Upper lobe of right lung (tissue), 1 donor: ENCODE data around the gene ANKMY1. TPM values are rescaled to one million over a fixed set of nuclear protein-coding genes. Genes with fewer than 3 reads are reported as not detected.
A peak's percentile ranks its signal among the peaks of the same experiment; 100 is the strongest.
"Not testable (repeated sequence)": the region's sequence is repeated elsewhere in the genome, so short reads cannot be mapped to it uniquely, and the experiment has no call there.

Experiments
- ATAC-seq: fragments of 200-7000 bp; cut with Tn5 transposase; one replicate; pipeline ENCODE4 v1.9.1; 2020; ENCODE audit warnings: mild to moderate bottlenecking, moderate library complexity
- DNase-seq: peaks from one replicate; pipeline ENCODE4 v3.0.0-alpha.2; 2020
- H3K27ac ChIP-seq: fragments of 200-600 bp; one replicate; pipeline ENCODE4 v1.8.0; 2022
- H3K27me3 ChIP-seq: fragments of 200-600 bp; one replicate; pipeline ENCODE4 v1.8.0; 2022; ENCODE audit warnings: mild to moderate bottlenecking
- H3K36me3 ChIP-seq: fragments of 200-600 bp; one replicate; pipeline ENCODE4 v1.8.0; 2022
- H3K4me1 ChIP-seq: fragments of 200-600 bp; one replicate; pipeline ENCODE4 v1.8.0; 2022
- H3K4me3 ChIP-seq: fragments of 200-600 bp; one replicate; pipeline ENCODE4 v1.8.0; 2022; ENCODE audit warnings: mild to moderate bottlenecking
- H3K9me3 ChIP-seq: fragments of 200-600 bp; one replicate; pipeline ENCODE4 v1.8.0; 2022
- intact Hi-C: fragments of 100-400 bp; cut with DNase I; formaldehyde crosslinking; loops from one replicate; pipeline ENCODE4 v1.11.0; 2022
- total RNA-seq: library from RNA; stranded (reverse); fragmentation: NEBNext Ultra II Directional; extraction: Animal tissue kit (Norgen Biotek cat#: 25700); gene quantifications from one replicate; pipeline ENCODE4 v1.2.1, GENCODE V29; 2021
- TF ChIP-seq, protein P1 (sequence below): fragments of 200-600 bp; IDR thresholded peaks from one replicate; pipeline ENCODE4 v1.8.0; 2022; ENCODE audit warnings: antibody characterized with exemption
- donor health status: DM: no; HTN: yes; CAD: no; lungs with severe emphysema.

ANKMY1 gene
- total RNA-seq, 1 donor from 2014 or later = 19.3 TPM

DNA sequence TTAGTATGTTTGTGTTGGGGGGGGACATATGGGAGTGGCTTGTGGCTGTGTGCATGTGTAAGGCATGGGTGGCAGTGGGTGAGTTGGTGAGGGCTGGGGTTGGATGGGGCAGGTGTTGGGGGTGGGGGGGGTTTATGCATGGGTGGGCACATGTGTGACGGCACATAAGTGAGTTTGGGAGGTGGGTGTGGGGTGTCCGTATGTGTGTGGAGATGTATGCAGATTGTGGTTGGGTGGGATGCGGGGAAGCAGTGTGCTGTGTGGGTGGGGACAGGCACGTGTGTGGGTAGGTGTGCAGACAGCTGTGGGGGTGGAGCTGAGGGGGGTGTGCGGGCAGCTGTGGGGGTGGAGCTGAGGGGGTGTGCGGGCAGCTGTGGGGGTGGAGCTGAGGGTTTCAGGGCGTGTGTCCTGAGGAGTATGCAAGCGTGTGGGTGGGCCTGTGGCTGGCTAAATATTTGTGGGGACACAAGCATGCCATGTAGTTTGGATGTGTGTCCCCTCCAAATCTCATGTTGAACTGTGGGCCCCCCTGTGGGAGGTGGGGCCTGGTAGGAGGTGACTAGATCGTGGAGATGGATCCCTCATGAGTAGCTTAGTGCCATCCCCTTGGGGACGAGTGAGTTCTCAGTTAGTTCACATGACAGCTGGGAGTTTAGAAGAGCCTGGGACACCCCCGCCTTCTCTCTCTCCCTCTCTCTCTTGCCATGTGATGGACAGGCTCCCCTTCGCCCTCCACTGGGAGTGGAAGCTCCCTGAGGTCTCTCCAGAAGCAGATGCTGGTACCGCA is 59.4 kb downstream of the ANKMY1 start:
- H3K27ac ChIP-seq = no peak overlapping the region
- DNase-seq (peak; percentile 41), ATAC-seq (no peak)
- H3K4me3 ChIP-seq = no peak overlapping the region
- H3K9me3 ChIP-seq = no peaks in the 10 kb centered on the region
- H3K4me1 ChIP-seq = no peaks in the 10 kb centered on the region
- H3K27me3 ChIP-seq = no peaks in the 10 kb centered on the region
- peaks cover 13% of the 10 kb centered on the region for H3K36me3 ChIP-seq
- TF ChIP-seq, protein P1, sequence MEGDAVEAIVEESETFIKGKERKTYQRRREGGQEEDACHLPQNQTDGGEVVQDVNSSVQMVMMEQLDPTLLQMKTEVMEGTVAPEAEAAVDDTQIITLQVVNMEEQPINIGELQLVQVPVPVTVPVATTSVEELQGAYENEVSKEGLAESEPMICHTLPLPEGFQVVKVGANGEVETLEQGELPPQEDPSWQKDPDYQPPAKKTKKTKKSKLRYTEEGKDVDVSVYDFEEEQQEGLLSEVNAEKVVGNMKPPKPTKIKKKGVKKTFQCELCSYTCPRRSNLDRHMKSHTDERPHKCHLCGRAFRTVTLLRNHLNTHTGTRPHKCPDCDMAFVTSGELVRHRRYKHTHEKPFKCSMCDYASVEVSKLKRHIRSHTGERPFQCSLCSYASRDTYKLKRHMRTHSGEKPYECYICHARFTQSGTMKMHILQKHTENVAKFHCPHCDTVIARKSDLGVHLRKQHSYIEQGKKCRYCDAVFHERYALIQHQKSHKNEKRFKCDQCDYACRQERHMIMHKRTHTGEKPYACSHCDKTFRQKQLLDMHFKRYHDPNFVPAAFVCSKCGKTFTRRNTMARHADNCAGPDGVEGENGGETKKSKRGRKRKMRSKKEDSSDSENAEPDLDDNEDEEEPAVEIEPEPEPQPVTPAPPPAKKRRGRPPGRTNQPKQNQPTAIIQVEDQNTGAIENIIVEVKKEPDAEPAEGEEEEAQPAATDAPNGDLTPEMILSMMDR = no peak
- intact Hi-C loops = no loop called here

- ATAC-seq, intact Hi-C loops, H3K9me3 ChIP-seq, H3K4me3 ChIP-seq, H3K4me1 ChIP-seq, DNase-seq, H3K27ac ChIP-seq, H3K27me3 ChIP-seq: not testable (repeated sequence)
- peaks cover 13% of the 10 kb centered on the region for H3K36me3 ChIP-seq
Observed at GRCh38 chr2:240497082-240497481, 60.7 kb downstream of the ANKMY1 start.

DNA sequence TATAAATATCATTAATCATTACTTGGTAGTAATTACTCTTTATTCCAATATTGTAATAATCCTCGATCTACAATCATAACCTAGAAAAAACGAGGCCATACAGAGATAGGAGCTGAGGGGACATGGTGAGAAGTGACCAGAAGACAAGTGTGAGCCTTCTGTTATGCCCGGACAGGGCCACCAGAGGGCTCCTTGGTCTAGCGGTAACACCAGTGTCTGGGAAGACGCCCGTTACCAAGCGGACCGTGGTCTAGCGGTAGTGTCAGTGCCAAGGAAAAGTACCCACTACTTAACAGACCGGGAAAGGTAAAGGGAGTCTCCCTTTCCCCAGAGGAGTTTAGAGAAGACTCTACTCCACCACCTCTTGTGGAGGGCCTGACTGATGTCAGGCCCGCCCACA is 62.8 kb downstream of the ANKMY1 start:
- H3K36me3 ChIP-seq, H3K27ac ChIP-seq, H3K4me3 ChIP-seq, H3K27me3 ChIP-seq, H3K4me1 ChIP-seq, intact Hi-C loops, H3K9me3 ChIP-seq, ATAC-seq: not testable (repeated sequence)
- DNase-seq = peak; percentile 40
- TF ChIP-seq, protein P1 = peak; percentile 22

- H3K36me3 ChIP-seq = peaks cover 4% of the 10 kb centered on the region
- peak; percentile 17 for ATAC-seq
- peaks cover 5% of the 10 kb centered on the region for H3K9me3 ChIP-seq
- no peak overlapping the region for H3K4me3 ChIP-seq
- H3K4me1 ChIP-seq = no peaks in the 10 kb centered on the region
- DNase-seq = no peak
- no peaks in the 10 kb centered on the region for H3K27me3 ChIP-seq
- intact Hi-C loops = no loop called here
- no peak overlapping the region for H3K27ac ChIP-seq
- TF ChIP-seq, protein P1 = no peak
Observed at GRCh38 chr2:240494194-240494793, 63.5 kb downstream of the ANKMY1 start.

DNA sequence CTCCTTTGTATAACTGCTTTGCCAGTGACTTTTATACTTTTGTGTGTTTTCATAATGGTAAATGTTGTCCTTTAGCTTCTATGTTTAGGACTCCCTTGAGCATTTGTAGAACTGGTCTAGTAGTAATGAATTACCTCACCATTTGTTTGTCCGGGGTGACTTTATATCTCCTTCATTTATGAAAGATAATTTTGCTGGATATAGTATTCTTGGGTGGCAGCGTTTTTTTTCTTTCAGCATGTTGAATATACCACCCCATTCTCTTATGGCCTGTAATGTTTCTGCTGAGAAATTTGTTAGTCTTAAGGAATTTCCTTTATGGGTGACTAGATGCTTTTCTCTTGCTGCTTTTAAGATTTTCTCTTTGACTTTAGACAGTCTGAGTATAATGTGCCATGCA is 66.3 kb downstream of the ANKMY1 start:
- Histone ChIP-seq H3K27ac (no peak overlapping the region), H3K9me3 (peaks cover 6% of the 10 kb centered on the region), H3K4me1 (no peaks in the 10 kb centered on the region), H3K4me3 (no peak overlapping the region), H3K36me3 (peaks cover 1% of the 10 kb centered on the region), H3K27me3 (no peaks in the 10 kb centered on the region)
- ATAC-seq (no peak), DNase-seq (no peak)
- TF ChIP-seq, protein P1 = no peak
- intact Hi-C loops = no loop called here

- Histone ChIP-seq H3K4me3 (no peak overlapping the region), H3K9me3 (no peaks in the 10 kb centered on the region), H3K4me1 (no peaks in the 10 kb centered on the region), H3K36me3 (no peaks in the 10 kb centered on the region), H3K27ac (no peak overlapping the region), H3K27me3 (no peaks in the 10 kb centered on the region)
- intact Hi-C loops = no loop called here
- ATAC-seq = peak; percentile 29
- DNase-seq = peak; percentile 50
- TF ChIP-seq, protein P1 = no peak
Observed at GRCh38 chr2:240482141-240482540, 75.6 kb downstream of the ANKMY1 start.
